Uterus (tissue), 4 donors: ENCODE data around the gene HHIPL1. TPM values are rescaled to one million over a fixed set of nuclear protein-coding genes. Genes with fewer than 3 reads are reported as not detected.

ENCODE experiments used
- DNase-seq, 2 donors: peaks; one replicate each; pipeline ENCODE4 v3.0.0-alpha.2; 2019 to 2020
- H3K27ac ChIP-seq, 2 donors: fragments of 200-600 bp; sonication (generic); 1 replicate in 1 of 2; 2 replicates in 1 of 2; pipeline ENCODE4 v1.5.1; 2016 to 2018
- H3K27me3 ChIP-seq, 2 donors: fragments of 200-600 bp; sonication (generic); one replicate each; pipeline ENCODE4 v1.5.1; 2018 to 2019; ENCODE audit warnings: control low read depth in 1 of 2
- H3K36me3 ChIP-seq, 2 donors: fragments of 200-600 bp; sonication (generic); one replicate each; pipeline ENCODE4 v1.5.1; 2019; ENCODE audit warnings: control low read depth in 1 of 2
- H3K4me1 ChIP-seq, 2 donors: fragments of 200-600 bp; sonication (generic); one replicate each; pipeline ENCODE4 v1.5.1; 2018 to 2019; ENCODE audit warnings: control low read depth in 1 of 2
- H3K4me3 ChIP-seq, 2 donors: fragments of 200-600 bp; sonication (generic); 1 replicate in 1 of 2; 2 replicates in 1 of 2; pipeline ENCODE4 v1.5.1; 2018 to 2019; ENCODE audit warnings: mild to moderate bottlenecking in 1 of 2
- H3K9me3 ChIP-seq, 2 donors: fragments of 200-600 bp; sonication (generic); one replicate each; pipeline ENCODE4 v1.5.1; 2019; ENCODE audit warnings: control low read depth in 1 of 2
- CTCF ChIP-seq, 4 experiments: fragments of 200-600 bp in 2 of 4; fragments of 450-650 bp in 2 of 4; sonication (generic) in 2 of 4; IDR thresholded peaks; one replicate each; pipeline ENCODE4 v1.5.1; 2016 to 2019; ENCODE audit warnings: antibody characterized with exemption in 4 of 4, mild to moderate bottlenecking in 2 of 4, moderate library complexity in 1 of 4
- POLR2A ChIP-seq, 2 donors: fragments of 450-650 bp; IDR thresholded peaks; one replicate each; pipeline ENCODE4 v1.6.1; 2016; ENCODE audit warnings: antibody characterized with exemption in 2 of 2, mild to moderate bottlenecking in 1 of 2, moderate library complexity in 1 of 2
- intact Hi-C: fragments of 100-400 bp; cut with DNase I; formaldehyde crosslinking; loops from one replicate; pipeline ENCODE4 v1.15.1; 2023; ENCODE audit warnings: low total_unique reads
- total RNA-seq, 4 donors: library from RNA; depleted of rRNA in 3 of 4; stranded (reverse); fragments of >200 nt in 3 of 4; gene quantifications; one replicate each; pipeline versions ENCODE4 v1.1.0 to v1.2.4, GENCODE V29; 2014 to 2023
- donor health status: DM: yes; HTN: yes; CAD: no.

HHIPL1 gene
- total RNA-seq, 4 donors from 2014 or later, result under 0.01 to 8.2 (median 3.0) TPM

DNA sequence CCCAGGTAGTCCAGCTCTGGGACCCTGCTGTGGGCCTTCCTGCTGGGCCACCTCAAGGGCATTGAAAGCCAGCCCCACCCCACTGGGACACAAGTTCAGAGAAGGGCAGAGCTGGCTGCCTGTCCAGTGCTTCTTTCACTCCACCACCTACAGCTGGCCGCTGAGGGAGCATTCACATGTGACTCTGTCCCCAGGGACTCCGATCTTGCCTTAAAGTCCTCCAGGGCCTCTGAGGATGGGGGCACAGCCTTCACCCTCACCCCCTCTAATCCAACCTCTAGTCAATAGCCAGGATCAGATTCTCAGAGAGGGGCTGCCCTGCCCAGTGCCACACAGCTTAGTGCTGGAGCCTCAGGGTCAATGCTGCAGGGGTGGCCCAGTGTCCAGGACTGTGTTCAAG is 34.2 kb downstream of the HHIPL1 start:
- peaks cover 0 to 7% of the 10 kb centered on the region in 2 donors for H3K4me1 ChIP-seq
- H3K27ac ChIP-seq, result no peak overlapping the region
- no peaks in the 10 kb centered on the region for H3K36me3 ChIP-seq
- H3K4me3 ChIP-seq, result no peak overlapping the region
- no peaks in the 10 kb centered on the region for H3K27me3 ChIP-seq
- TF ChIP-seq POLR2A (IDR thresholded peaks at IDR 0.05) (no peak), CTCF (IDR thresholded peaks at IDR 0.05) (no peak)
- no peak for DNase-seq
- intact Hi-C loops, result no loop called here
- H3K9me3 ChIP-seq, result peaks cover 0 to 4% of the 10 kb centered on the region in 2 donors

- no peak overlapping the region for H3K4me3 ChIP-seq
- no peak overlapping the region for H3K27ac ChIP-seq
- no peaks in the 10 kb centered on the region for H3K36me3 ChIP-seq
- H3K4me1 ChIP-seq, result peaks cover 0 to 7% of the 10 kb centered on the region in 2 donors
- H3K27me3 ChIP-seq, result no peaks in the 10 kb centered on the region
- TF ChIP-seq POLR2A (IDR thresholded peaks at IDR 0.05) (no peak), CTCF (IDR thresholded peaks at IDR 0.05) (no peak)
- H3K9me3 ChIP-seq, result peaks cover 0 to 4% of the 10 kb centered on the region in 2 donors
- intact Hi-C loops, result no loop called here
- DNase-seq, result no peak
These were observed 34.6 kb downstream of the HHIPL1 start for GRCh38 chr14:99679543-99679942.

DNA sequence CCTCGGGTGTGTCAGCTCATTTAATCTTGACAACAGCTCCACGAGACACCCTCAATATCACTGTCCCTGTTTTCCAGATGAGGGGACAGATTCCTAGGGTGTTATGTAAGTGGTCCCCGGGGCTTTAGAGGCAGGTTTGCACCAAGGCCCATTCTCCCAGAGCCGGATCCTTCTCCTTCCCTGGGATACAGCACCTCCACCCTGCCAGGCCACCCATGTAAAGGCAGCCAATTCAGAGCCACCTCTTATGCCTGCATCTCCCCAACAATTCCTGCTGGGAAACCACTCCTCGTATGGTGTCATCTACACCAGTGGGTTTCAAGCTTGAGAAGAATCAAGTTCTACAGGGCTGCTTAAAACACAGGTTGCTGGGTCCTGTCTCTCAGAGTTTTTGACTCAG is 35.1 kb downstream of the HHIPL1 start:
- H3K4me3 ChIP-seq, result no peak overlapping the region
- TF ChIP-seq POLR2A (IDR thresholded peaks at IDR 0.05) (no peak), CTCF (IDR thresholded peaks at IDR 0.05) (no peak)
- no peak for DNase-seq
- intact Hi-C loops, result loop anchor here (5.0 kb wide), 1 partner anchor 207 kb away; no protein-coding TSS in a partner anchor
- no peaks in the 10 kb centered on the region for H3K27me3 ChIP-seq
- H3K27ac ChIP-seq, result no peak overlapping the region
- H3K4me1 ChIP-seq, result peaks cover 0 to 7% of the 10 kb centered on the region in 2 donors
- H3K9me3 ChIP-seq, result peaks cover 0 to 4% of the 10 kb centered on the region in 2 donors
- no peaks in the 10 kb centered on the region for H3K36me3 ChIP-seq

- H3K36me3 ChIP-seq, result no peaks in the 10 kb centered on the region
- TF ChIP-seq CTCF (IDR thresholded peaks at IDR 0.05) (no peak), POLR2A (IDR thresholded peaks at IDR 0.05) (no peak)
- DNase-seq, result no peak
- H3K4me3 ChIP-seq, result no peak overlapping the region
- peaks cover 0 to 7% of the 10 kb centered on the region in 2 donors for H3K4me1 ChIP-seq
- H3K27ac ChIP-seq, result no peak overlapping the region
- peaks cover 0 to 4% of the 10 kb centered on the region in 2 donors for H3K9me3 ChIP-seq
- H3K27me3 ChIP-seq, result no peaks in the 10 kb centered on the region
- intact Hi-C loops, result loop anchor here (5.0 kb wide), 1 partner anchor 206 kb away; no protein-coding TSS in a partner anchor
These were observed 36.3 kb downstream of the HHIPL1 start for GRCh38 chr14:99681101-99681831.

DNA sequence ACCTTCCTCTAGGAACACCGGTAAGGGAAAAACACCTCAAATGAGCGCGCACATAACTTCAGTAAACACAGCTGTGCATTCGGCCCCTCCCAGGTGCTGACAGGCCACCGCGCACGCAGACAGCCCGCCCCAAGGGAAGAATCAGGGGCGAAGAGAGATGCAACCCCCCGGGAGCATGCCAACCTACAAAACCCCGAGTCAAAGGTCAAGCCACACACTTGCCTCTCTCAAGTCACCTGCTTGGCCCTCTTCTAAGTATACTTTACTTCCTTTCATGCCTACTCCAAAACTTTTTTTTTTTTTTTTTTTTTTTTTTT is 36.9 kb downstream of the HHIPL1 start:
- Histone ChIP-seq H3K36me3 (no peaks in the 10 kb centered on the region), H3K4me1 (peaks cover 0 to 7% of the 10 kb centered on the region in 2 donors), H3K27me3 (no peaks in the 10 kb centered on the region), H3K9me3 (peaks cover 0 to 4% of the 10 kb centered on the region in 2 donors), H3K4me3 (no peak overlapping the region), H3K27ac (no peak overlapping the region)
- no peak for DNase-seq
- TF ChIP-seq CTCF (IDR thresholded peaks at IDR 0.05) (no peak), POLR2A (IDR thresholded peaks at IDR 0.05) (no peak)
- intact Hi-C loops, result loop anchor here (5.0 kb wide), 1 partner anchor 206 kb away; no protein-coding TSS in a partner anchor
